GM12878 (cell line): Measurements from ENCODE around the gene IFRD2. TPM values are rescaled to one million over a fixed set of nuclear protein-coding genes. Genes with fewer than 3 reads are reported as not detected.

Source experiments
- EED ChIP-seq: sonication (generic); IDR thresholded peaks from 2 replicates; pipeline ENCODE4 v1.6.1; 2016; ENCODE audit warnings: antibody characterized with exemption, low read depth
- GABPA ChIP-seq: IDR thresholded peaks from 2 replicates; pipeline ENCODE4 v1.6.1; 2014; ENCODE audit warnings: antibody characterized with exemption, low read depth, mild to moderate bottlenecking, inconsistent platforms
- KLF5 ChIP-seq: fragments of 450-650 bp; IDR thresholded peaks from 2 replicates; pipeline ENCODE4 v1.6.1; 2014; ENCODE audit warnings: mild to moderate bottlenecking; ENCODE audit not compliant: partially characterized antibody
- RBBP5 ChIP-seq: fragments of 200-600 bp; sonication (generic); conservative IDR thresholded peaks from 2 replicates; pipeline ENCODE4 v1.6.1; 2016
- RCOR1 ChIP-seq: conservative IDR thresholded peaks from 2 replicates; pipeline ENCODE4 v1.6.1; 2012; ENCODE audit warnings: low read depth, low read length, improper control_type of control experiment
- RELB ChIP-seq: fragments of 450-650 bp; IDR thresholded peaks from 2 replicates; pipeline ENCODE4 v1.6.1; 2017; ENCODE audit warnings: low read depth, mild to moderate bottlenecking, moderate library complexity
- ZBTB11 ChIP-seq: fragments of 450-650 bp; formaldehyde crosslinking; IDR thresholded peaks from 2 replicates; pipeline ENCODE4 v1.5.0; 2022; ENCODE audit warnings: mild to moderate bottlenecking, missing genetic modification characterization
- polyA plus RNA-seq, 11 experiments: library from polyadenylated mRNA; depleted of rRNA in 4 of 11; unstranded in 6 of 11; stranded (reverse) in 5 of 11; fragments of >200 nt; fragmentation: Nextera tagmentation in 4 of 11; fragmentation: Illumina TruSeq in 1 of 11; extraction: Ambion mirVana in 4 of 11; extraction: Trizol in 1 of 11; gene quantifications; 1 replicate in 1 of 11; 2 replicates in 10 of 11; pipeline versions ENCODE4 v1.2.1 to v1.2.3, GENCODE V29; 2011 to 2016; ENCODE audit warnings: inconsistent platforms in 2 of 11, missing spikeins in 2 of 11, low read depth in 1 of 11
- total RNA-seq, 4 experiments: library from RNA; depleted of rRNA in 3 of 4; stranded (reverse); fragments of >200 nt in 3 of 4; fragmentation: Illumina TruSeq in 1 of 4; extraction: Trizol in 1 of 4; gene quantifications; 2 replicates each; pipeline versions ENCODE4 v1.2.1 to v1.2.3, GENCODE V29; 2013 to 2021
- TF ChIP-seq, protein P1 (sequence below): fragments of 450-650 bp; conservative IDR thresholded peaks from 2 replicates; pipeline ENCODE4 v1.6.1; 2017; ENCODE audit warnings: mild to moderate bottlenecking, moderate library complexity

The IFRD2 gene
- total and polyA plus RNA-seq, 10 of the 15 experiments (the other 5 are each of a cell fraction or from before 2014, with no cell fraction given), result 19.1 to 153 (median 80.3) TPM

GRCh38 chr3:50274371-50275104, 17.7 kb downstream of the IFRD2 start (continued):
- no peak for TF ChIP-seq ZBTB11 (CRISPR knock-in tag)
- no peak for TF ChIP-seq RELB
- TF ChIP-seq, protein P1, sequence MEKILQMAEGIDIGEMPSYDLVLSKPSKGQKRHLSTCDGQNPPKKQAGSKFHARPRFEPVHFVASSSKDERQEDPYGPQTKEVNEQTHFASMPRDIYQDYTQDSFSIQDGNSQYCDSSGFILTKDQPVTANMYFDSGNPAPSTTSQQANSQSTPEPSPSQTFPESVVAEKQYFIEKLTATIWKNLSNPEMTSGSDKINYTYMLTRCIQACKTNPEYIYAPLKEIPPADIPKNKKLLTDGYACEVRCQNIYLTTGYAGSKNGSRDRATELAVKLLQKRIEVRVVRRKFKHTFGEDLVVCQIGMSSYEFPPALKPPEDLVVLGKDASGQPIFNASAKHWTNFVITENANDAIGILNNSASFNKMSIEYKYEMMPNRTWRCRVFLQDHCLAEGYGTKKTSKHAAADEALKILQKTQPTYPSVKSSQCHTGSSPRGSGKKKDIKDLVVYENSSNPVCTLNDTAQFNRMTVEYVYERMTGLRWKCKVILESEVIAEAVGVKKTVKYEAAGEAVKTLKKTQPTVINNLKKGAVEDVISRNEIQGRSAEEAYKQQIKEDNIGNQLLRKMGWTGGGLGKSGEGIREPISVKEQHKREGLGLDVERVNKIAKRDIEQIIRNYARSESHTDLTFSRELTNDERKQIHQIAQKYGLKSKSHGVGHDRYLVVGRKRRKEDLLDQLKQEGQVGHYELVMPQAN, result no peak
- no peak for TF ChIP-seq RCOR1
- TF ChIP-seq EED, result no peak
- TF ChIP-seq GABPA, result no peak
- no peak for TF ChIP-seq KLF5
- TF ChIP-seq RBBP5, result no peak
- TF ChIP-seq, all 136 proteins: peak for 9
